ENCODE data around the gene TBX15.

TBX15 gene

DNA sequence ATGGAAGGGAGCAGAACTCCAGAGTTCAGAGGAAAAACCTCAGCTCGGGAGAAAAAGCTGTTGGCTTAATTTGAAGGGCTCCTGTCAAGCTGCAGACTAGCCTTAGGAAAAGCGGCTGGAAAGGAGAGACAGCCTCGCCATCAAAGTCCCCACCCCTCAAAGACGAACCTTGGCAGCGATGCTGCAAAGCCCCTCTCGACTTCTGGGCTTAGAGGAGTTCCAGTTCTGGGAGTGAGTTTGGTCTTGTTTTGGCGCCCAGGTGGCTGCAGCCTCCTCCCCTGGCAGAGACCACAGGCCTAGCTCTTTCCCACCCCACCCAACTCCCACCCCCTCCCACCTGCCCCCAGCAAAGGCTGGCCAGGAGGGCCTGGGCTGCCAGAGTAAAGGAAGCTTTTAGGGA is 9.1 kb upstream of the TBX15 start:
- Histone ChIP-seq H3K36me3 (ENCODE audit: insufficient read depth, low read length) (no peaks in the 10 kb centered on the region), H3K9me3 (ENCODE audit: low read length) (peaks cover 3% of the 10 kb centered on the region), H2AFZ (ENCODE audit: low read depth, low read length) (no peak overlapping the region), H3K4me1 (ENCODE audit: insufficient read depth, low read length) (no peaks in the 10 kb centered on the region), H3K4me3 (ENCODE audit: low read length) (no peak overlapping the region), H3K27me3 (ENCODE audit: insufficient read depth, low read length) (peaks cover 98% of the 10 kb centered on the region)

DNA sequence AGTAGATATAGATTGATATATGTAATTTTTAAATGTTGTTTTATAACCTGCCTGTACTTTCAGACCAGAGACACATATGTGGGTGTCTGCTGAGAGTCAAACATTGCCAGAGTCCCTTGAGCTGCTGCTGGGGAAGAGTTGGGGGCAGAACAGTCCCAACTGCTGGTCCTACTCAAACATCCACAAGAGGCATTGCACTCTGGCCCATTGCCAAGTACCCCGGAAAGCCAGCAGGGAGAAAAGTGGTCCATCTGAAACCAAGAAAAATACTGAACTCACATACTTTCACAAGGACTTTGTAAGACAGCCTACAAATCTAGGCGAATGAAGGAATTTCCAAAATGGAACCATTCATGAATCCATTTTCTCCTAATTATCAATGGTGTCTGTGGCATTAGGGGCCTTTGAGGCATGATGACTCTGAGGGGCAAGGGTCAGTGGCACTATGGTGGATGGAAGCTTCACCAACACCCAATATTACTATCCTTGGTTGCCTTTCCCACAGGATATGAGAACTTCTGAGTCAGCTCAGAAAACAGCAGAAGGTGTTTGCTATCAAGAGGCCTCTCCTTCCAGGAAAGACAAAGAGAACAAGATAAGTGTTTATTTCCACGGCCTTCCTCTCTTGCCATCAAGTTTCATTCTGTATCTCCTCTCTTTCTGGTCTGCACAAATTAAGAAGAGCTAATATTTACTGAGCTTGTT is 7.3 kb upstream of the TBX15 start:
- H2AFZ ChIP-seq (ENCODE audit: low read depth, low read length), result no peak overlapping the region
- peaks cover 3% of the 10 kb centered on the region for H3K9me3 ChIP-seq (ENCODE audit: low read length)
- no peak overlapping the region for H3K4me3 ChIP-seq (ENCODE audit: low read length)
- H3K4me1 ChIP-seq (ENCODE audit: insufficient read depth, low read length), result no peaks in the 10 kb centered on the region
- H3K36me3 ChIP-seq (ENCODE audit: insufficient read depth, low read length), result no peaks in the 10 kb centered on the region
- peaks cover 99% of the 10 kb centered on the region for H3K27me3 ChIP-seq (ENCODE audit: insufficient read depth, low read length)

DNA sequence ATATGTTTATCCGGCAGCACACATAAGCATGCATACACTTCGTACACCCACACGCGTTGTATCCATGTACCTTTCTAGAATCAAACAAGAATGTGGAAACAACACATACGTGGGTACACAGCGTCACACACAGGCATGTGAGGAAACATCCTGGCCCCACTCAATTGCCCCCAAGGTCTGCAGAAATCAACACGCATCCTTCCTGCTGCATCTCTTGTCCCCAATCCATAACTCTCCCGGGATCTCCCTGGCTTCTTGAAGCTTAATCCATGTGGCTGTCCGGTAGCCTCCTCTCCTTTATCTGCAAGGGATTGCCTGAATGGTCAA is 5.5 kb upstream of the TBX15 start:
- Histone ChIP-seq H3K9me3 (ENCODE audit: low read length) (peaks cover 3% of the 10 kb centered on the region), H2AFZ (ENCODE audit: low read depth, low read length) (no peak overlapping the region), H3K4me3 (ENCODE audit: low read length) (no peak overlapping the region), H3K36me3 (ENCODE audit: insufficient read depth, low read length) (no peaks in the 10 kb centered on the region), H3K27me3 (ENCODE audit: insufficient read depth, low read length) (peaks cover 99% of the 10 kb centered on the region), H3K4me1 (ENCODE audit: insufficient read depth, low read length) (peaks cover 4% of the 10 kb centered on the region)

DNA sequence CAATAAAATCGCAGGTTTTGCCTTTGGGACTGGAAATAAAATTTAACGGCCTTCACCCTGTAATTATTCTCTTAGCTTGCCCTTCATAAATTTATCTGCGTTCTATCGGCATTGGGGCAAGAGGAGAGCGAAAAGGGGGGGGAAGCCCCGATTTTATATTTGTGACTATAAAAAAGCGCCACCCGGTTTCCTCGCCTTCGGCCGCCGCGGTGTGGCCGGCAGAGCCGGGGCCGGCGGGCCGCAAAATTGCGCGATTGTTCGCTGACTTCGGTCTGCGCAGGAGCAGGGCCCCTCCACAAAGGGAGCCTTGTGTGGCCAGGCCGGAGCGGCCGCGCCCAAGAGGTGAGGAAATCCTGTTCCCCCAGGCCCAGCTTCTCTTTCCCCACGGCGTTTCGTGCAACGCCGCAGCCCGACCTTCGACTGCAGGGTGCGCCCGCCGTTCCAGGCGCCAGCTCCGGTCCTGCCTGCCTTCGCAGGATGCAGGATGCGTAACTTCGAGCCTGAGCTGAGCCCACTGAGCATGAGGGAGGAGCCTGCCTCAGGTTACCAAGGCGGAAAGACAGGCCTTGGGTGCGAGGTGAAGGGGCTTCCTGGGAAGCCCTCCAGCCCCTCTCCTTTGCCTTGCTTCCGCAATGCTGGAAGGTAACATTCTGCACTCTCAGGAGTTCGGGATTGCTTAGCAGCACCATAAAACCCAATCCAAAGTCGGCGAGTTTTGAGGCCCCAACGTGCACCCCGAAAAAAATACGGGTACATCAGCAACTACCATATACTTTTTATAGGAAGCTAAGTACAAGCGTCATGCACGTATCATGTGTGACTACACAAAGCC is 4.9 kb upstream of the TBX15 start:
- Histone ChIP-seq H2AFZ (ENCODE audit: low read depth, low read length) (no peak overlapping the region), H3K4me3 (ENCODE audit: low read length) (no peak overlapping the region), H3K4me1 (ENCODE audit: insufficient read depth, low read length) (peaks cover 4% of the 10 kb centered on the region), H3K27me3 (ENCODE audit: insufficient read depth, low read length) (peaks cover 99% of the 10 kb centered on the region), H3K9me3 (ENCODE audit: low read length) (peaks cover 3% of the 10 kb centered on the region), H3K36me3 (ENCODE audit: insufficient read depth, low read length) (no peaks in the 10 kb centered on the region)

DNA sequence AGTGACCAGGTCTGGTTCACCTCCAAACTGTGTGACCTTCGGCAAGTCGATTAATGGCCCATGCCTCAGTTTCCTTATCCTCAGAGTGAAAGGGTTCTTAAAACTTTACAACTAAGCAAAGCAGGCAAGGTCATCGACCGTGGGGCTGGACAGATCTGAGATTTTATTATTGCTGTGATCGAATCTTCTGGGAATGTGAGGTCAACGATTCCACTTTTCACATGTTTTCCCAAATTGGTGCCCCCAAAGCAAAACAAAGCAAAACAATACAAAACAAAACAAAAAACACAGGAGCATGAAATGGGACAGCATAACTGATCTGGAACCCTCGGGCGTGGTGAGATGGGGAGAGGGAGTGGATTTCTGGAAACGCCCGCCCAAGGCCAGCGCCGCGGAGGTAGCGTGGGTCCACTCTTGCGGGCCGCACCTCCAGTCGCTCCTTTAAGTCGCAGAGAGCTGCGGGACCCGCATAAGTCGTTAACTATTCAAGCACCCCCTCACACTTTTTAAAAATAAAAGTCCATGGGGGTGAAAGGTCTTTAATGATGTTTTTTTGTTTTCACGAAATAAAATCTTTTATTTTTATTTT is 4.2 kb upstream of the TBX15 start:
- Histone ChIP-seq H2AFZ (ENCODE audit: low read depth, low read length) (no peak overlapping the region), H3K27me3 (ENCODE audit: insufficient read depth, low read length) (peaks cover 99% of the 10 kb centered on the region), H3K36me3 (ENCODE audit: insufficient read depth, low read length) (no peaks in the 10 kb centered on the region), H3K4me3 (ENCODE audit: low read length) (no peak overlapping the region), H3K4me1 (ENCODE audit: insufficient read depth, low read length) (peaks cover 10% of the 10 kb centered on the region), H3K9me3 (ENCODE audit: low read length) (peaks cover 3% of the 10 kb centered on the region)

DNA sequence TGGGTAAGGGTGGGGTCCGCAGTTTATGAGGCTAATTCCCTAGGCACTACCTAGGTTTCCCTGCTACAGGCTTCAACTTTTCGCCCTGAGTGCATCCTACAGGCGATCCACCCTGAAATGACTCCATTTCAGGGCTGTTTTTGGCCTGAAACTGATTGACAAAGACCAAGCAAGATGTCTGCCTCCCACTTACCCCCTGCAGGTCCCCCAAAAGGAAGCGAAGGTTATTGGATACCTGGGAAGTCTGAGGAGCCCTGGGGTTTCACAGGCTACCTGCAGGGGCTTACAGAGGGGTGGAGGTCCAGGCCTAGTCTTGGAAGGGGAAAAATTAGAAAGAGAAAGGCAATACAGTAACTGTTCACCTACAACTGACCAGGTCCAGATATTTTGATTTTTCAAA is 3.3 kb upstream of the TBX15 start:
- H3K9me3 ChIP-seq (ENCODE audit: low read length), result peaks cover 3% of the 10 kb centered on the region
- H3K27me3 ChIP-seq (ENCODE audit: insufficient read depth, low read length), result peaks cover 100% of the 10 kb centered on the region
- no peak overlapping the region for H3K4me3 ChIP-seq (ENCODE audit: low read length)
- H2AFZ ChIP-seq (ENCODE audit: low read depth, low read length), result no peak overlapping the region
- H3K36me3 ChIP-seq (ENCODE audit: insufficient read depth, low read length), result no peaks in the 10 kb centered on the region
- H3K4me1 ChIP-seq (ENCODE audit: insufficient read depth, low read length), result peaks cover 13% of the 10 kb centered on the region

DNA sequence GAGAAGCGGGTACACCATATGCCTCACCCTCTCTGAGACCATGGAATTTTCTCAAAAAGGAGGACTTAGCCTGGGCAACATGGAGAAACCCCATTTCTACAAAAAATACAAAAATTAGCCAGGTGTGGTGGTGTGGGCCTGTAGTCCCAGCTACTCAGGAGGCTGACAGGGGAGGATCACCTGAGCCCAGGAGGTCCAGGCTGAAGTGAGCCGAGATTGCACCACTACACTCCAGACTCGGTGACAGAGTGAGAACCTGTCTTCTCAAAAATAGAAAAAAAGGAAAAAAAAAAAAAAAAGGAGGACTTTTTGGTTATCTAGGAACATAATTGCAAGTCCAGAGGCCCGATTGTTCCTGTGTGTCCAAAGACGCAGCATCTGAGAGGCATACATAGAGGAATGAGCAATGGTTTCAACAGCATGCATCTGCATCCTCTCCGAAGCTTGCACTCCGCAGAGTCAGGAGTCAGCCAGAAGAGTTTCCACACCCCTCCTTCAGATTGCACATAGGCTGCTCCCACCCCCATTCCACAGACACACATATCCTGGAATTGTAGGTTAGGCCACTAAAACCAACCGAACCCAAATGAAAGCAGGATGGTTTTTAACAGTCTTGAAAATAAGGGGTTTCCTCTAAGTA is 2.5 kb upstream of the TBX15 start:
- Histone ChIP-seq H3K4me3 (ENCODE audit: low read length) (no peak overlapping the region), H3K4me1 (ENCODE audit: insufficient read depth, low read length) (peaks cover 13% of the 10 kb centered on the region), H2AFZ (ENCODE audit: low read depth, low read length) (no peak overlapping the region), H3K36me3 (ENCODE audit: insufficient read depth, low read length) (no peaks in the 10 kb centered on the region), H3K27me3 (ENCODE audit: insufficient read depth, low read length) (peaks cover 100% of the 10 kb centered on the region), H3K9me3 (ENCODE audit: low read length) (peaks cover 3% of the 10 kb centered on the region)

DNA sequence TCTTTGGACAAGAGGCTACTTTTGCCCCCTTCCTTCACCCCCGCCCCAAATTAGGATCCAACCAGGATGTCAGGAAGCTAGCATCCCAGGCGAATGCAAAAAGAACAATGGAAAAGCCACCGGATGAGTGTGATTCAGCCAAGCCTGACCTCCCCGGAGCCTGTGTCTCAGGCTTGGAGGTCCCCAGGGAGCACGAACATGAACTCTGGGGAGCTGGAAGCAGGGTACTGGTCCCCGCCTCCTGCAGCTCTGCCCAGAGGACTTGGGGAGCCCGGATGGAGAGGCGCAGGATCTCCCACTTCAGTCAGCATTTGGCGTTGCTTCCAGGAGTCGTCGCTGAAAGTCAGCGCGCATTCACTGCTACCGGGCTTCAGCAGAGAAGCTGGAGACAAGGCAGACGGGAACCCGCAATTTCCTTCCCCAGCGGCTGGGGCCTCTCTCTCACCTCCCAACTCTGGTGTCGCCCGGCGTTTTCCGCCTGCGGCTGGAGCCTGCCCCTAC is 1.8 kb upstream of the TBX15 start:
- H3K27me3 ChIP-seq (ENCODE audit: insufficient read depth, low read length), result peaks cover 100% of the 10 kb centered on the region
- H3K4me3 ChIP-seq (ENCODE audit: low read length), result no peak overlapping the region
- H3K9me3 ChIP-seq (ENCODE audit: low read length), result peaks cover 3% of the 10 kb centered on the region

DNA sequence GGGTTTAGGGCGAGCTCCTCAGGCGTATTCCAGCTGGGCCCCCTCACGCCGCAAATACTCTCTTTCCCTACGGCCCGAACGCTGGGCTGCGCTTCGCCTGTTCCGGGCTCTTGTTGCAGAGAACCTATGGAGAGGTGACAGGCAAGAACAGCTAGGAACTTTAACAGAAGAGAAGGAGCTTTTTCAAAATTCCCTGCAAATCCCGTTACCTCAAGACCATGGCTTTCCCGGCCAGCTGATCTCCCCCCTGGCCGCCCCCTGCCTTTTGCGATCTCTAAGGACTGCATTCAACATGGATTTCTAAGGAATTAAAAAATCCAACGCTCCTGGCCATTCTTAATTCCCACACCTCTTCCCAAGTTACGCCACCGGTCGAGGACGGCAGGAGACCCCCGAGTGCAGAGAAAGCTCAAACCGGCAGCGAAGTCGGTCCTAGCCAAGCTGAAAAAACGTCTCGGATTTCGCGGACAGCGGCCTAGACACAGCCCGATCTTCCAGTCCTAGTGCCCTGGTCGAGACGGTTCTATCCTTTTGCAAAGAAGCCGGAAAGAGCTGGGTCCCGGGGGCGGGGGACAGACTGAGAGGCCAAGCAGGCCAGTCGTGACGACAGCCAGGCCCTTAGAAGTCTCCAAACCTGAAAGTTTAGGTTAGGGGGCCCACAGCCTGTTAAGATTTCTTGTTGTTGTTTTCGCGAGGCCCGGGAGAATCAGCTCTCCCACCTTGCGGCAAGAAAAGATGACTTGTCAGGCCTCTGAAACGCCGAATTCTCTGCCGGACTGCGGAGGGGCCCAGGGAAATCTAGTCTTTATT is 1.1 kb upstream of the TBX15 start:
- Histone ChIP-seq H3K4me1 (ENCODE audit: insufficient read depth, low read length) (peaks cover 13% of the 10 kb centered on the region), H3K36me3 (ENCODE audit: insufficient read depth, low read length) (no peaks in the 10 kb centered on the region), H3K4me3 (ENCODE audit: low read length) (no peak overlapping the region), H3K27me3 (ENCODE audit: insufficient read depth, low read length) (peaks cover 100% of the 10 kb centered on the region), H3K9me3 (ENCODE audit: low read length) (peaks cover 3% of the 10 kb centered on the region), H2AFZ (ENCODE audit: low read depth, low read length) (no peak overlapping the region)

More for the DNA sequence above, 1.8 kb upstream of the TBX15 start:
- Histone ChIP-seq H3K4me1 (ENCODE audit: insufficient read depth, low read length) (peaks cover 13% of the 10 kb centered on the region), H3K36me3 (ENCODE audit: insufficient read depth, low read length) (no peaks in the 10 kb centered on the region), H2AFZ (ENCODE audit: low read depth, low read length) (no peak overlapping the region)

DNA sequence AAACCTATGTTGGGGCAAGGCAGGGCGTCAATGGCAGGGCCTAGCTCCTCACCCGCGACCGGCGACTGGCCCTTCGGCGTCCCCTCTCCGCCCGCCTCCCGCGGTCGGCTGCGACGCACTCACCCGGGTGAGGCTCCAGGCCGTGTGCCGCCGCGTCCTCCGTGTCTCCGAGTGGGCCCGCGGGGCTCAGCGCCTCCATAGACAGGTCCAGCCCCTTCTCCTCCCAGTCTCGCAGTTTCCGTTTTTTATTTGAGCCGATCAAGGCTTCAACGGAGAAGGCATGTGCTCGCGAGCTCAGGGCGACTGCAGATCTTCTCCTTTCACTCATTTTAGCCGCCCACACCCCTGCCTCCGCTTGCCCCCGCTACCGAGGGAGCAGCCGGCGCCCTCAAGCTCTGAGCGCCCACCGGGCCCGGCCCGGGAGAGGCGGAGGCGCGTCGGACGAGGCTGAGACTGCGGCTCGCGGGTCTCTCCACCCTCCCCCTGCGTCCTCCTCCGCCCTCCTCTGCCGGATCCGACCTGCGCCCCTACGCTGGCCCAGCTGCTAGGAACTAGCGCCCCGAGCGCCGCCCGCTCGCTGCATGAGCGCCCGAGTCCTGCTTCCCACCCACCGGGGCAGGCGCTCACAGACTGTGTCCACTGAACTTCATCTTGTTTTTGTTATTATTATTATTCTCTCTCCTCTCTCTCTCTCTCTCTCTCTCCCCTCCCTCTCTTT is 516 bp downstream of the TBX15 start:
- Histone ChIP-seq H3K4me3 (ENCODE audit: low read length) (peak overlapping the region; percentile 6), H3K27me3 (ENCODE audit: insufficient read depth, low read length) (peaks cover 100% of the 10 kb centered on the region), H3K36me3 (ENCODE audit: insufficient read depth, low read length) (no peaks in the 10 kb centered on the region), H3K4me1 (ENCODE audit: insufficient read depth, low read length) (peaks cover 13% of the 10 kb centered on the region), H3K9me3 (ENCODE audit: low read length) (peaks cover 8% of the 10 kb centered on the region), H2AFZ (ENCODE audit: low read depth, low read length) (peak overlapping the region; percentile 82)

DNA sequence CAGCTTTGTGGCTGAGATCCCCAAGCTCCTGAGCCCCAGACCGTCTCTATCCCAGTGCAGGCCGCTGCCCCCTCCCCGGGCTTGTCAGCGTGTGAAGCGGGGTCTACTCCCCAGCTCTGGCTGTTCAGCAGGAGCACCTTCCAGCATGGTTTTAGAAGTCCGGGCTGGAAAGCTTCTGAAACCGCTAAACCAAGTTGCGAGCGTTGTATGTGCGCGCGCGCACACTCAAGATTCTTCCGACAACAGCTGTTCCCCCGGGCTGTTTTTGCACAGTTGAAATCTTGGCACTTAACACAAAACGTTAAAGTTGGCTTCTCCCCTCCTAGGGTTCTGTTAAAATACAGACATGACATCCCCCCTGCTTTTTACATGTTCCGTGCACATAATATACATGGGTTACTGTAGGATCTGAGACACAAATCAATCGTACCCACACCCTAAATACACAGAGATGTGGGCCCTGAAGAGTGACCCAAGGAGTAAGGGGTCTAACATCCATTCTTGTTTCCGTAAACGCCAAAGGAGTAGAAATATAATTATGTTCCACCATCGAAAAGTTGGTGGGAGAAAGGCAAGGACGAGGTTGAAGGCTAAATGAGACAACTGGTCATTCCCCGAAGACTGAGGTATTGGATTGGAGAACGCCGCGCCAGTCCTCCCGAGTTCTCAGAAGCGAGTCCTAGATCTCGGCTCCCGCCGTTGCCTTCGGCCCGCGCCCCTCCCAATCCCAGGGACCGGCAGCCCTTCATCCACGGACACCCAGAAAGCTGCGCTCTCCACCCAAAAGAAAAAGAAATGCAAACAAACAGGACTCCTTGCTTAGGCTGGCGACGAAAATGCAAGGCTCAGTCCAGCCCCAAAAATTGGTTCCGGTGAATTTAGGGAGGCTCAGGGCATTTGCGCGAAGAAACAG is 1.3 kb downstream of the TBX15 start:
- peaks cover 13% of the 10 kb centered on the region for H3K4me1 ChIP-seq (ENCODE audit: insufficient read depth, low read length)
- no peak overlapping the region for H3K4me3 ChIP-seq (ENCODE audit: low read length)
- H3K27me3 ChIP-seq (ENCODE audit: insufficient read depth, low read length), result peaks cover 100% of the 10 kb centered on the region
- H3K36me3 ChIP-seq (ENCODE audit: insufficient read depth, low read length), result no peaks in the 10 kb centered on the region
- H3K9me3 ChIP-seq (ENCODE audit: low read length), result peaks cover 8% of the 10 kb centered on the region
- peak overlapping the region; percentile 82 for H2AFZ ChIP-seq (ENCODE audit: low read depth, low read length)

All from neuron (in vitro differentiated cells).